ENCODE data around the gene HID1.

The HID1 gene

GRCh38 chr17:74918906-74919305 is 53.7 kb downstream of the HID1 start:
- TF ChIP-seq USF1 (IDR thresholded peaks at IDR 0.05), result no peak
- TF ChIP-seq MAX (IDR thresholded peaks at IDR 0.05), result no peak
- no peak for TF ChIP-seq TAF1 (IDR thresholded peaks at IDR 0.05; ENCODE audit: low read depth)
- no peak for TF ChIP-seq CEBPB (IDR thresholded peaks at IDR 0.05)
- no peak for TF ChIP-seq ZBTB7A (IDR thresholded peaks at IDR 0.05; ENCODE audit: low read depth)

GRCh38 chr17:74917430-74917829 is 55.1 kb downstream of the HID1 start:
- no peak for TF ChIP-seq REST (IDR thresholded peaks at IDR 0.05; ENCODE audit: low read depth)
- no peak for TF ChIP-seq NFIC (IDR thresholded peaks at IDR 0.05)
- no peak for TF ChIP-seq TCF12 (IDR thresholded peaks at IDR 0.05; ENCODE audit: low read depth)
- TF ChIP-seq FOXM1 (IDR thresholded peaks at IDR 0.05; ENCODE audit: borderline replicate concordance, low read depth), result no peak
- no peak for TF ChIP-seq CEBPB (IDR thresholded peaks at IDR 0.05)
- TF ChIP-seq TEAD4 (IDR thresholded peaks at IDR 0.05), result no peak
- no peak for TF ChIP-seq ZBTB7A (IDR thresholded peaks at IDR 0.05; ENCODE audit: low read depth)
- no peak for TF ChIP-seq TAF1 (IDR thresholded peaks at IDR 0.05; ENCODE audit: low read depth)
- no peak for TF ChIP-seq USF1 (IDR thresholded peaks at IDR 0.05)
- TF ChIP-seq RAD21 (IDR thresholded peaks at IDR 0.05; ENCODE audit: low read depth), result no peak
- no peak for TF ChIP-seq YY1 (IDR thresholded peaks at IDR 0.05; ENCODE audit: low read depth)

- TF ChIP-seq EP300 (IDR thresholded peaks at IDR 0.05; ENCODE audit: borderline replicate concordance) (no peak), ZBTB7A (IDR thresholded peaks at IDR 0.05; ENCODE audit: low read depth) (no peak), USF1 (IDR thresholded peaks at IDR 0.05) (no peak), TAF1 (IDR thresholded peaks at IDR 0.05; ENCODE audit: low read depth) (no peak), TEAD4 (IDR thresholded peaks at IDR 0.05) (no peak), MAX (IDR thresholded peaks at IDR 0.05) (no peak), REST (IDR thresholded peaks at IDR 0.05; ENCODE audit: low read depth) (no peak)
Measured at GRCh38 chr17:74916851-74917199, 55.7 kb downstream of the HID1 start.

GRCh38 chr17:74916136-74916850 is 56.3 kb downstream of the HID1 start:
- TF ChIP-seq CEBPB (IDR thresholded peaks at IDR 0.05) (no peak), MAX (IDR thresholded peaks at IDR 0.05) (no peak), TCF12 (IDR thresholded peaks at IDR 0.05; ENCODE audit: low read depth) (no peak), EGR1 (IDR thresholded peaks at IDR 0.05) (no peak), USF1 (IDR thresholded peaks at IDR 0.05) (no peak), RAD21 (IDR thresholded peaks at IDR 0.05; ENCODE audit: low read depth) (no peak), YY1 (IDR thresholded peaks at IDR 0.05; ENCODE audit: low read depth) (no peak)

- no peak for TF ChIP-seq CEBPB (IDR thresholded peaks at IDR 0.05)
- TF ChIP-seq ZBTB7A (IDR thresholded peaks at IDR 0.05; ENCODE audit: low read depth), result no peak
- no peak for TF ChIP-seq TEAD4 (IDR thresholded peaks at IDR 0.05)
- TF ChIP-seq USF1 (IDR thresholded peaks at IDR 0.05), result no peak
- no peak for TF ChIP-seq CREB1 (IDR thresholded peaks at IDR 0.05; ENCODE audit: low read depth)
- no peak for TF ChIP-seq REST (IDR thresholded peaks at IDR 0.05; ENCODE audit: low read depth)
- no peak for TF ChIP-seq EP300 (IDR thresholded peaks at IDR 0.05; ENCODE audit: borderline replicate concordance)
- no peak for TF ChIP-seq MAX (IDR thresholded peaks at IDR 0.05)
- no peak for TF ChIP-seq TCF12 (IDR thresholded peaks at IDR 0.05; ENCODE audit: low read depth)
- TF ChIP-seq TAF1 (IDR thresholded peaks at IDR 0.05; ENCODE audit: low read depth), result no peak
- TF ChIP-seq YY1 (IDR thresholded peaks at IDR 0.05; ENCODE audit: low read depth), result no peak
- no peak for TF ChIP-seq FOXM1 (IDR thresholded peaks at IDR 0.05; ENCODE audit: borderline replicate concordance, low read depth)
- TF ChIP-seq EGR1 (IDR thresholded peaks at IDR 0.05), result no peak
- no peak for TF ChIP-seq NFIC (IDR thresholded peaks at IDR 0.05)
- TF ChIP-seq RAD21 (IDR thresholded peaks at IDR 0.05; ENCODE audit: low read depth), result no peak
Measured at GRCh38 chr17:74907012-74907411, 65.5 kb downstream of the HID1 start.

Data from Ishikawa (cell line).